ENCODE data around the gene FLT1.

- TF ChIP-seq CTCF (IDR thresholded peaks at IDR 0.05; ENCODE audit: low read length), result no peak
- no peak for TF ChIP-seq EZH2 (IDR thresholded peaks at IDR 0.05; ENCODE audit: borderline replicate concordance, low read length)
Measured at GRCh38 chr13:28346154-28346553, 148.8 kb downstream of the FLT1 start.

All from OCI-LY1 (cell line).